Uterus (tissue), 2 donors: ENCODE results near the gene DZIP1.

Source experiments
- POLR2A ChIP-seq, 2 donors: fragments of 450-650 bp; IDR thresholded peaks; one replicate each; pipeline ENCODE4 v1.6.1; 2016; ENCODE audit warnings: antibody characterized with exemption in 2 of 2, mild to moderate bottlenecking in 1 of 2, moderate library complexity in 1 of 2
- TF ChIP-seq, protein P1 (sequence below), 4 experiments: fragments of 200-600 bp in 2 of 4; fragments of 450-650 bp in 2 of 4; sonication (generic) in 2 of 4; IDR thresholded peaks; one replicate each; pipeline ENCODE4 v1.5.1; 2016 to 2019; ENCODE audit warnings: antibody characterized with exemption in 4 of 4, mild to moderate bottlenecking in 2 of 4, moderate library complexity in 1 of 4

DNA sequence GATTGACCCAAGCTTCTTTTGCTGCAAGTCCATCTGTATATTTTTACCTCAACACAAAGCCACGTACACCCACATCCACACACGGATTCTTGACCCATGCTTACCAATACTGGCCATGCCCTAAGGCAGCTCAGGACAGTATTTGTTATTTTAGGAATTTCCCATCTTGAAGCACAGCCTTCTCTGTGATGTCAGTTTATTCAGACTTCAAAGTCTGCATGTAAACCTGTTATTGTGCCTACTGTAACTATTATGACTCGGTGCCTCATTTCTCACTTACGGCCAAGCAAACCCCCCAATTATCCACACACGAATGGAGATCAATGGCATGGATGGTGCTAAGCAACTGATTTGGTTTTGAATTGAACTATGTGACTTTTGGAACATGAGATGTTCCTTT is 74.5 kb downstream of the DZIP1 start:
- no peak for TF ChIP-seq POLR2A (IDR thresholded peaks at IDR 0.05)
- TF ChIP-seq, protein P1, sequence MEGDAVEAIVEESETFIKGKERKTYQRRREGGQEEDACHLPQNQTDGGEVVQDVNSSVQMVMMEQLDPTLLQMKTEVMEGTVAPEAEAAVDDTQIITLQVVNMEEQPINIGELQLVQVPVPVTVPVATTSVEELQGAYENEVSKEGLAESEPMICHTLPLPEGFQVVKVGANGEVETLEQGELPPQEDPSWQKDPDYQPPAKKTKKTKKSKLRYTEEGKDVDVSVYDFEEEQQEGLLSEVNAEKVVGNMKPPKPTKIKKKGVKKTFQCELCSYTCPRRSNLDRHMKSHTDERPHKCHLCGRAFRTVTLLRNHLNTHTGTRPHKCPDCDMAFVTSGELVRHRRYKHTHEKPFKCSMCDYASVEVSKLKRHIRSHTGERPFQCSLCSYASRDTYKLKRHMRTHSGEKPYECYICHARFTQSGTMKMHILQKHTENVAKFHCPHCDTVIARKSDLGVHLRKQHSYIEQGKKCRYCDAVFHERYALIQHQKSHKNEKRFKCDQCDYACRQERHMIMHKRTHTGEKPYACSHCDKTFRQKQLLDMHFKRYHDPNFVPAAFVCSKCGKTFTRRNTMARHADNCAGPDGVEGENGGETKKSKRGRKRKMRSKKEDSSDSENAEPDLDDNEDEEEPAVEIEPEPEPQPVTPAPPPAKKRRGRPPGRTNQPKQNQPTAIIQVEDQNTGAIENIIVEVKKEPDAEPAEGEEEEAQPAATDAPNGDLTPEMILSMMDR (IDR thresholded peaks at IDR 0.05), result no peak
